ENCODE results near the gene ARID5A. TPM values are rescaled to one million over a fixed set of nuclear protein-coding genes. Genes with fewer than 3 reads are reported as not detected.
"Not testable (repeated sequence)": the region's sequence is repeated elsewhere in the genome, so short reads cannot be mapped to it uniquely, and the experiment has no call there.

Gene ARID5A
- total RNA-seq, 1 experiment from 2014 or later: 13.9 TPM

DNA sequence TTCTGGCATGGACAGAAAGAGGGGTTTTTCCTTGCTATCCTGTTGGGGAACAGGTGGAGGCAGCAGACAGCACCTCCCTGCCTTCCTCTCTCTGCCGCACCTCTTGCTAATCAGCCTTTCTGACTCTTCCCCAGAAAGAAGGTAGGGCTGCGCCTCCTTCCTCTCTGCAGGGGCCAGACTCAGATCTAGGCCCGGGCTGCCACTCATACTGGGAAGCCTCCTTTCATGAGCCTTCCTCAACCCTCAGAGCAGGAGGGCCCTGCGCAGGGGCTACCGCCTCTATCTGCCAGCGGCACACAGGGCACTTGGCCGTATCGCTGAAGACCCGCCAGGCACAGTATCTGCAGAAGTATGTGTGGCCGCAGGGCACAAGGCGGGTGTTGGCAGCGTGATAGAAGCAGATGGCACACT, 38.5 kb upstream of the ARID5A start (continued):
- no peak for TF ChIP-seq ZNF512 (CRISPR knock-in tag; IDR thresholded peaks at IDR 0.05; ENCODE audit: borderline replicate concordance)
- no peak for TF ChIP-seq E2F1 (CRISPR knock-in tag; IDR thresholded peaks at IDR 0.05)
- TF ChIP-seq ZBTB21 (CRISPR knock-in tag; IDR thresholded peaks at IDR 0.05; ENCODE audit: borderline replicate concordance): no peak
- no peak for TF ChIP-seq SMAD4 (CRISPR knock-in tag; IDR thresholded peaks at IDR 0.05)
- no peak for TF ChIP-seq ATF6 (CRISPR knock-in tag; IDR thresholded peaks at IDR 0.05)
- TF ChIP-seq GRHL2 (CRISPR knock-in tag; IDR thresholded peaks at IDR 0.05; ENCODE audit: insufficient replicate concordance, severe bottlenecking): no peak

DNA sequence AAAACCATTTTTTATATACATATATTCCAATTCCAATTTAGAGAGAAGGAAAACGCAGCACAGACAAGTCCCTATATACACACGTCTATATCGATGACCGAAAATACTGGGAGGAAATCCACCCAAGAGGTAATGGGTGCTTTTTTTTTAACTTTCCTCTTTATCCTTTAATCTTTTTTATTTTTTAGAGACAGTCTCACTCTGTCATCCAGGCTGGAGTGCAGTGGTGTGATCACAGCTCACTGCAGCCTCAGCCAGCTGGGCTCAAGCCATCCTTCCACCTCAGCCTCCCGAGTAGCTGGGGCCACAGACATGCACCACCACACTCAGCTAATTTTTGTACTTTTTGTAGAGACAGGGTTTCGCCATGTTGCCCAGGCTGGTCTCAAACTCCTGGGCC, 37.9 kb upstream of the ARID5A start:
- POLR2A ChIA-PET; H3K4me3 Mint-ChIP-seq; H3K27me3 Mint-ChIP-seq (ENCODE audit: low read depth); H3K36me3 Mint-ChIP-seq; DNase-seq (ENCODE audit: low spot score); H3K4me1 Mint-ChIP-seq; ATAC-seq; H3K27ac Mint-ChIP-seq: not testable (repeated sequence)
- CTCF ChIA-PET: interaction anchor here (1.0 kb wide), 1 partner anchor 11 kb away, joined by 6 read pairs; no protein-coding TSS in a partner anchor
- peaks cover 18% of the 10 kb centered on the region for H3K9me3 Mint-ChIP-seq

DNA sequence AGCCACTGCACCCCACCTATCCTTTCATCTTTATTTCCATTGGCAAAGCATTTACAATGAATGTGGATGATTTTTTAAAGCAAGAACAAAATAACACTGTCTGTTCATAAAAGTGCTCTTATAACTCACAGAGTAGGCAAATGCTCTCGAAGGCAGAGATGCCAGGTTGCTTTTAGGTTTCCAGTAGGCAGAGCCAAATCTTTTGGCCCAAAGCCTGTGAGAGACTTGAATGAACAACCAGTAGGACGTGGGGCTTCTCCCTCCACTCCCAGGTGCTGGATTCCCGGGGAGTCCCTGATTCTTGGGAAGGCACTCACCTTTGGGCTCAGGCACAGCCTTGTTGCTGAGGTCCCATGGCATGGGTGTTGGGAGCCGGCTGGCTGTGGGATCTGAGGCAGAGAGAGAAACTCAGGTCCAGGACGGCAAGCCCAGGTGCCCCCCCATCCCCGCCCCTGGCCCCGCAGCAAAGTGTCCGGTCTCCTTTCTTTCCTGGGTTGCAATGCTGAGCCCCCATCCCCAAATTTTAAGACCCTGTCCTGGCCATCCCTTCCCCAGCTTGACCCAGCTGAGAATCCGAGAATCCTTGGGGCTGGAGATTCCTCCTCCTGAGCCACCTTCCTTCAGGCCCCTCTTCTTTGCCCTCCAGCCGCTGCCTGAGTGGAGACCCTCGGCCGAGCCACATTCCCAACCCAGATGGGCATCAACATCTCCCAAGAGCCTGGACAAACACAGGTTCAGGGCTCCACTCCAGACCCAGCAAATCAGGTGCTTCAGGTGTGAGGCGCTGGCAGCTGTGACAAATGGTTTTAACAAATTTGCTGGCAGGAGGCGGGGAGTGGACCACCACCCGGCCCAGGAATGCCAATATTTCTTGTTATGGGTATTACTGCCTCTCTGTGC, 37.2 kb upstream of the ARID5A start:
- peaks cover 9% of the 10 kb centered on the region for H3K4me1 Mint-ChIP-seq
- DNase-seq (ENCODE audit: low spot score) (no peak), ATAC-seq (no peak)
- peaks cover 1% of the 10 kb centered on the region; the same call in 1 of the 2 replicates for H3K36me3 Mint-ChIP-seq
- no peak overlapping the region for H3K4me3 Mint-ChIP-seq
- ChIA-PET CTCF (interaction anchor here (1.4 to 1.8 kb wide), 2 partner anchors 10 to 55 kb away, joined by 4 to 5 read pairs; no protein-coding TSS in a partner anchor), POLR2A (no interaction called here)
- H3K9me3 Mint-ChIP-seq: peaks cover 14% of the 10 kb centered on the region
- peaks cover 4% of the 10 kb centered on the region; the same call in 1 of the 2 replicates for H3K27me3 Mint-ChIP-seq (ENCODE audit: low read depth)
- H3K27ac Mint-ChIP-seq: no peak overlapping the region
- TF ChIP-seq FOXK1 (CRISPR knock-in tag; IDR thresholded peaks at IDR 0.05) (no peak), ZNF219 (CRISPR knock-in tag; IDR thresholded peaks at IDR 0.05; ENCODE audit: borderline replicate concordance) (no peak), TP53 (CRISPR knock-in tag; IDR thresholded peaks at IDR 0.05) (no peak), GRHL2 (CRISPR knock-in tag; IDR thresholded peaks at IDR 0.05; ENCODE audit: insufficient replicate concordance, severe bottlenecking) (no peak), ZNF396 (CRISPR knock-in tag; IDR thresholded peaks at IDR 0.05; ENCODE audit: borderline replicate concordance) (no peak), SMAD3 (CRISPR knock-in tag; IDR thresholded peaks at IDR 0.05; ENCODE audit: borderline replicate concordance) (no peak), CREB1 (CRISPR knock-in tag; IDR thresholded peaks at IDR 0.05) (no peak), E2F1 (CRISPR knock-in tag; IDR thresholded peaks at IDR 0.05) (no peak), ZNF121 (CRISPR knock-in tag; IDR thresholded peaks at IDR 0.05) (no peak), TEAD1 (CRISPR knock-in tag; IDR thresholded peaks at IDR 0.05) (no peak), MAX (CRISPR knock-in tag; IDR thresholded peaks at IDR 0.05) (no peak), ZBTB21 (CRISPR knock-in tag; IDR thresholded peaks at IDR 0.05; ENCODE audit: borderline replicate concordance) (no peak), TCF7 (CRISPR knock-in tag; IDR thresholded peaks at IDR 0.05; ENCODE audit: low read depth) (no peak), SP1 (CRISPR knock-in tag; conservative IDR thresholded peaks at IDR 0.05) (no peak)
- TF ChIP-seq, protein P1, sequence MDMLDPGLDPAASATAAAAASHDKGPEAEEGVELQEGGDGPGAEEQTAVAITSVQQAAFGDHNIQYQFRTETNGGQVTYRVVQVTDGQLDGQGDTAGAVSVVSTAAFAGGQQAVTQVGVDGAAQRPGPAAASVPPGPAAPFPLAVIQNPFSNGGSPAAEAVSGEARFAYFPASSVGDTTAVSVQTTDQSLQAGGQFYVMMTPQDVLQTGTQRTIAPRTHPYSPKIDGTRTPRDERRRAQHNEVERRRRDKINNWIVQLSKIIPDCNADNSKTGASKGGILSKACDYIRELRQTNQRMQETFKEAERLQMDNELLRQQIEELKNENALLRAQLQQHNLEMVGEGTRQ (CRISPR knock-in tag; IDR thresholded peaks at IDR 0.05): no peak
- TF ChIP-seq, protein P2, sequence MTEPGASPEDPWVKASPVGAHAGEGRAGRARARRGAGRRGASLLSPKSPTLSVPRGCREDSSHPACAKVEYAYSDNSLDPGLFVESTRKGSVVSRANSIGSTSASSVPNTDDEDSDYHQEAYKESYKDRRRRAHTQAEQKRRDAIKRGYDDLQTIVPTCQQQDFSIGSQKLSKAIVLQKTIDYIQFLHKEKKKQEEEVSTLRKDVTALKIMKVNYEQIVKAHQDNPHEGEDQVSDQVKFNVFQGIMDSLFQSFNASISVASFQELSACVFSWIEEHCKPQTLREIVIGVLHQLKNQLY (CRISPR knock-in tag; IDR thresholded peaks at IDR 0.05): no peak
- TF ChIP-seq, protein P3, sequence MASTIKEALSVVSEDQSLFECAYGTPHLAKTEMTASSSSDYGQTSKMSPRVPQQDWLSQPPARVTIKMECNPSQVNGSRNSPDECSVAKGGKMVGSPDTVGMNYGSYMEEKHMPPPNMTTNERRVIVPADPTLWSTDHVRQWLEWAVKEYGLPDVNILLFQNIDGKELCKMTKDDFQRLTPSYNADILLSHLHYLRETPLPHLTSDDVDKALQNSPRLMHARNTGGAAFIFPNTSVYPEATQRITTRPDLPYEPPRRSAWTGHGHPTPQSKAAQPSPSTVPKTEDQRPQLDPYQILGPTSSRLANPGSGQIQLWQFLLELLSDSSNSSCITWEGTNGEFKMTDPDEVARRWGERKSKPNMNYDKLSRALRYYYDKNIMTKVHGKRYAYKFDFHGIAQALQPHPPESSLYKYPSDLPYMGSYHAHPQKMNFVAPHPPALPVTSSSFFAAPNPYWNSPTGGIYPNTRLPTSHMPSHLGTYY (CRISPR knock-in tag; IDR thresholded peaks at IDR 0.05): no peak
